ENCODE measurements around the gene DESI1.

DNA sequence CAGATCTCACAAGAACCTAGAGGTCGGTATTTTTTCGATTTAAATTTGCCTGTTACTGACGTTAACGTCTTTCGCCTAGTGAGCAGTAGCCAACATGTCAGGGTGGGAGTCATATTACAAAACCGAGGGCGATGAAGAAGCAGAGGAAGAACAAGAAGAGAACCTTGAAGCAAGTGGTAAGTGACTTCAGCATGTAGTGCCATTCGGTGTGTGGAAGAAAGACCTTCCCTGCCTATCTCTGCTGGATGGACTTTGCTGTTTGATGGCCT is 1.0 kb upstream of the DESI1 start:
- TF ChIP-seq GATA3 (IDR thresholded peaks at IDR 0.05; ENCODE audit: low read depth, low read length) (no peak), GATA2 (IDR thresholded peaks at IDR 0.05; ENCODE audit: low read depth, low read length) (no peak)

Data from SH-SY5Y (cell line).